Astrocyte (in vitro differentiated cells and primary cell): ENCODE results near the gene SLC44A1. TPM values are rescaled to one million over a fixed set of nuclear protein-coding genes. Genes with fewer than 3 reads are reported as not detected.

ENCODE experiments used
- DNase-seq: peaks from one replicate; pipeline ENCODE4 v3.0.0-alpha.2; 2010; ENCODE audit warnings: low read depth
- FAIRE-seq: peaks from 2 replicates; lab custom pipeline; 2011; peaks lifted over from hg19 to GRCh38; lab: Jason Lieb, UNC
- H2AFZ ChIP-seq: 2 replicates; pipeline ENCODE4 v1.6.0; 2012; ENCODE audit warnings: low read depth, low read length, inconsistent platforms
- H3K27ac ChIP-seq: 2 replicates; pipeline ENCODE4 v1.5.1; 2011; ENCODE audit warnings: low read depth, low read length, inconsistent platforms
- H3K27me3 ChIP-seq: 2 replicates; pipeline ENCODE4 v1.6.0; 2011; ENCODE audit warnings: low read length, inconsistent platforms; ENCODE audit not compliant: insufficient read depth
- H3K36me3 ChIP-seq: 2 replicates; pipeline ENCODE4 v1.5.1; 2011; ENCODE audit warnings: low read length, inconsistent platforms; ENCODE audit not compliant: insufficient read depth
- H3K4me1 ChIP-seq: 2 replicates; pipeline ENCODE4 v1.5.1; 2011; ENCODE audit warnings: low read length, inconsistent platforms; ENCODE audit not compliant: insufficient read depth
- H3K4me2 ChIP-seq: 2 replicates; pipeline ENCODE4 v1.6.0; 2012; ENCODE audit warnings: low read length, inconsistent platforms
- H3K4me3 ChIP-seq: 2 replicates; pipeline ENCODE4 v1.5.1; 2011; ENCODE audit warnings: low read depth, mild to moderate bottlenecking, low read length, inconsistent platforms; ENCODE audit not compliant: insufficient read depth
- H3K79me2 ChIP-seq: 2 replicates; pipeline ENCODE4 v1.6.0; 2012; ENCODE audit warnings: mild to moderate bottlenecking, low read length, inconsistent platforms; ENCODE audit not compliant: insufficient read depth
- H3K9ac ChIP-seq: 2 replicates; pipeline ENCODE4 v1.6.0; 2012; ENCODE audit warnings: mild to moderate bottlenecking, low read length, inconsistent platforms
- H3K9me3 ChIP-seq: 2 replicates; pipeline ENCODE4 v1.5.1; 2012; ENCODE audit warnings: low read depth, mild to moderate bottlenecking, low read length, inconsistent platforms; ENCODE audit not compliant: insufficient read depth
- H4K20me1 ChIP-seq: 2 replicates; pipeline ENCODE4 v1.6.0; 2012; ENCODE audit warnings: low read length, inconsistent platforms; ENCODE audit not compliant: insufficient read depth
- H3K27ac Mint-ChIP-seq: one replicate; pipeline ENCODE4 v1.8.0; 2021; ENCODE audit warnings: mild to moderate bottlenecking, mixed read lengths; ENCODE audit not compliant: unreplicated experiment
- H3K27me3 Mint-ChIP-seq: one replicate; pipeline ENCODE4 v1.8.0; 2021; ENCODE audit warnings: low read depth, mixed read lengths; ENCODE audit not compliant: unreplicated experiment
- H3K36me3 Mint-ChIP-seq: one replicate; pipeline ENCODE4 v1.8.0; 2021; ENCODE audit warnings: low read depth, mixed read lengths; ENCODE audit not compliant: unreplicated experiment
- H3K4me1 Mint-ChIP-seq: one replicate; pipeline ENCODE4 v1.8.0; 2021; ENCODE audit warnings: low read depth, mixed read lengths; ENCODE audit not compliant: unreplicated experiment
- H3K4me3 Mint-ChIP-seq: one replicate; pipeline ENCODE4 v1.8.0; 2021; ENCODE audit warnings: mild to moderate bottlenecking, moderate library complexity, mixed read lengths; ENCODE audit not compliant: unreplicated experiment
- H3K9me3 Mint-ChIP-seq: one replicate; pipeline ENCODE4 v1.8.0; 2021; ENCODE audit warnings: mild to moderate bottlenecking, mixed read lengths; ENCODE audit not compliant: unreplicated experiment
- CTCF ChIP-seq: IDR thresholded peaks from 2 replicates; pipeline ENCODE4 v1.5.1; 2011; ENCODE audit warnings: low read depth, mild to moderate bottlenecking, inconsistent platforms, low read length, moderate library complexity; ENCODE audit not compliant: insufficient read depth
- EZH2 ChIP-seq: IDR thresholded peaks from 2 replicates; pipeline ENCODE4 v1.6.1; 2012; ENCODE audit warnings: mild to moderate bottlenecking, low read length, inconsistent platforms; ENCODE audit not compliant: insufficient read depth
- total RNA-seq: library from RNA; stranded (reverse); gene quantifications from 2 replicates; pipeline ENCODE4 v1.2.1, GENCODE V29; 2021

The SLC44A1 gene
- total RNA-seq, 1 donor from 2014 or later: 43.8 TPM

GRCh38 chr9:105399117-105399516 is 154.7 kb downstream of the SLC44A1 start:
- H3K4me2 ChIP-seq: no peak overlapping the region
- no peak overlapping the region for H3K9ac ChIP-seq
- peaks cover 3% of the 10 kb centered on the region for H3K27me3 ChIP-seq
- FAIRE-seq: no peak
- TF ChIP-seq CTCF (no peak), EZH2 (no peak)
- peak overlapping the region; percentile 62 for H3K27ac Mint-ChIP-seq
- no peaks in the 10 kb centered on the region for H3K36me3 Mint-ChIP-seq
- no peaks in the 10 kb centered on the region for H3K4me1 ChIP-seq
- H3K9me3 ChIP-seq: no peaks in the 10 kb centered on the region
- H3K9me3 Mint-ChIP-seq: peaks cover 2% of the 10 kb centered on the region
- peaks cover 18% of the 10 kb centered on the region for H3K4me1 Mint-ChIP-seq
- H3K27me3 Mint-ChIP-seq: no peaks in the 10 kb centered on the region
- no peak overlapping the region for H3K27ac ChIP-seq
- H2AFZ ChIP-seq: no peak overlapping the region
- no peak overlapping the region for H3K4me3 ChIP-seq
- H3K79me2 ChIP-seq: no peaks in the 10 kb centered on the region
- no peaks in the 10 kb centered on the region for H3K36me3 ChIP-seq
- H3K4me3 Mint-ChIP-seq: no peak overlapping the region
- DNase-seq: no peak
- no peaks in the 10 kb centered on the region for H4K20me1 ChIP-seq

- Histone ChIP-seq H3K9ac (no peak overlapping the region), H3K4me3 (no peak overlapping the region), H3K9me3 (no peaks in the 10 kb centered on the region), H3K4me2 (no peak overlapping the region), H2AFZ (no peak overlapping the region), H4K20me1 (no peaks in the 10 kb centered on the region), H3K36me3 (no peaks in the 10 kb centered on the region), H3K79me2 (no peaks in the 10 kb centered on the region), H3K4me1 (peaks cover 6% of the 10 kb centered on the region), H3K27ac (no peak overlapping the region), H3K27me3 (no peaks in the 10 kb centered on the region)
- Mint-ChIP-seq H3K4me3 (no peak overlapping the region), H3K4me1 (peaks cover 20% of the 10 kb centered on the region), H3K9me3 (peaks cover 2% of the 10 kb centered on the region), H3K36me3 (no peaks in the 10 kb centered on the region), H3K27ac (no peak overlapping the region), H3K27me3 (no peaks in the 10 kb centered on the region)
- TF ChIP-seq EZH2: no peak
- TF ChIP-seq CTCF: no peak
- no peak for FAIRE-seq
- DNase-seq: peak; percentile 24
Measured at GRCh38 chr9:105401651-105402050, 157.2 kb downstream of the SLC44A1 start.

GRCh38 chr9:105403552-105404248 is 159.2 kb downstream of the SLC44A1 start:
- H3K27ac Mint-ChIP-seq: no peak overlapping the region
- no peak overlapping the region for H3K9ac ChIP-seq
- no peak for TF ChIP-seq EZH2
- no peak for TF ChIP-seq CTCF
- no peaks in the 10 kb centered on the region for H3K27me3 ChIP-seq
- H3K36me3 Mint-ChIP-seq: no peaks in the 10 kb centered on the region
- no peaks in the 10 kb centered on the region for H3K79me2 ChIP-seq
- H3K4me1 Mint-ChIP-seq: peaks cover 20% of the 10 kb centered on the region
- H3K4me3 ChIP-seq: no peak overlapping the region
- no peak overlapping the region for H3K27ac ChIP-seq
- H3K9me3 Mint-ChIP-seq: peaks cover 4% of the 10 kb centered on the region
- FAIRE-seq (no peak), DNase-seq (no peak)
- H3K4me1 ChIP-seq: peaks cover 6% of the 10 kb centered on the region
- no peak overlapping the region for H2AFZ ChIP-seq
- H3K4me3 Mint-ChIP-seq: no peak overlapping the region
- H3K4me2 ChIP-seq: no peak overlapping the region
- no peaks in the 10 kb centered on the region for H3K36me3 ChIP-seq
- no peaks in the 10 kb centered on the region for H4K20me1 ChIP-seq
- no peaks in the 10 kb centered on the region for H3K9me3 ChIP-seq
- no peaks in the 10 kb centered on the region for H3K27me3 Mint-ChIP-seq
